Tibial nerve (tissue), 4 donors: Measurements from ENCODE around the gene ABI1.

ENCODE experiments used
- EP300 ChIP-seq, 2 donors: sonication (generic); formaldehyde crosslinking; IDR thresholded peaks; one replicate each; pipeline ENCODE4 v1.6.1; 2017; ENCODE audit warnings: antibody characterized with exemption in 2 of 2, mild to moderate bottlenecking in 1 of 2
- TF ChIP-seq, protein P1 (sequence below), 5 experiments: fragments of 200-600 bp in 3 of 5; fragments of 450-650 bp in 2 of 5; sonication (generic) in 3 of 5; IDR thresholded peaks; one replicate each; pipeline ENCODE4 v1.5.1; 2016 to 2019; ENCODE audit warnings: antibody characterized with exemption in 5 of 5, mild to moderate bottlenecking in 3 of 5, moderate library complexity in 2 of 5

DNA sequence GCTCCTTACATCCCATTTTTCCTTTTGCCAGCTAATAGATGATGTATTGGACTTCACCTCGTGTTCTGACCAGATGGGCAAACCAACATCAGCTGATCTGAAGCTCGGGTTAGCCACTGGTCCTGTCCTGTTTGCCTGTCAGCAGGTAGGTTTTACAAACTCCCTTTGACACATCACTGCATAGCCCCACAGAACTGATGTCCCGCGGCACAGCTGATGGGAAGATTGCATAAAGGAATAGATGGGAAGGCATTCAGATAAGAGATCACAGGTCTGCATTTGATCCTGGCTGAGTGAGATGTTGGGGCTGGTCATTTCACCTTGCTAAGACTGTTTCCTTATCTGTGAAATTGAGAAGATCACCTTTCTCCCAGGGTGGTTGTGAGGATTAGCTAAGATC, 125.3 kb downstream of the ABI1 start:
- TF ChIP-seq, protein P1, sequence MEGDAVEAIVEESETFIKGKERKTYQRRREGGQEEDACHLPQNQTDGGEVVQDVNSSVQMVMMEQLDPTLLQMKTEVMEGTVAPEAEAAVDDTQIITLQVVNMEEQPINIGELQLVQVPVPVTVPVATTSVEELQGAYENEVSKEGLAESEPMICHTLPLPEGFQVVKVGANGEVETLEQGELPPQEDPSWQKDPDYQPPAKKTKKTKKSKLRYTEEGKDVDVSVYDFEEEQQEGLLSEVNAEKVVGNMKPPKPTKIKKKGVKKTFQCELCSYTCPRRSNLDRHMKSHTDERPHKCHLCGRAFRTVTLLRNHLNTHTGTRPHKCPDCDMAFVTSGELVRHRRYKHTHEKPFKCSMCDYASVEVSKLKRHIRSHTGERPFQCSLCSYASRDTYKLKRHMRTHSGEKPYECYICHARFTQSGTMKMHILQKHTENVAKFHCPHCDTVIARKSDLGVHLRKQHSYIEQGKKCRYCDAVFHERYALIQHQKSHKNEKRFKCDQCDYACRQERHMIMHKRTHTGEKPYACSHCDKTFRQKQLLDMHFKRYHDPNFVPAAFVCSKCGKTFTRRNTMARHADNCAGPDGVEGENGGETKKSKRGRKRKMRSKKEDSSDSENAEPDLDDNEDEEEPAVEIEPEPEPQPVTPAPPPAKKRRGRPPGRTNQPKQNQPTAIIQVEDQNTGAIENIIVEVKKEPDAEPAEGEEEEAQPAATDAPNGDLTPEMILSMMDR (IDR thresholded peaks at IDR 0.05) = no peak
- TF ChIP-seq EP300 (IDR thresholded peaks at IDR 0.05) = no peak
